HepG2 (cell line): ENCODE results near the gene ADPRHL1. TPM values are rescaled to one million over a fixed set of nuclear protein-coding genes. Genes with fewer than 3 reads are reported as not detected.

Source experiments
- HNF4A ChIP-seq: sonication (generic); formaldehyde crosslinking; IDR thresholded peaks from 2 replicates; pipeline ENCODE4 v1.4.0; 2020; ENCODE audit warnings: missing genetic modification reagents
- PHF8 ChIP-seq: sonication (generic); formaldehyde crosslinking; IDR thresholded peaks from 2 replicates; pipeline ENCODE4 v1.5.0; 2020; ENCODE audit warnings: missing genetic modification reagents
- ZBTB40 ChIP-seq, 2 experiments: fragments of 450-650 bp in 1 of 2; sonication (generic) in 1 of 2; formaldehyde crosslinking in 1 of 2; IDR thresholded peaks; 2 replicates each; pipeline versions ENCODE4 v1.6.1 to v1.8.0; 2016 to 2022; ENCODE audit warnings: antibody characterized with exemption in 1 of 2, mild to moderate bottlenecking in 1 of 2, missing genetic modification reagents in 1 of 2
- ZFP36 ChIP-seq: fragments of 150-350 bp; IDR thresholded peaks from 2 replicates; pipeline ENCODE4 v1.6.1; 2018; ENCODE audit warnings: borderline replicate concordance, low read length, low read depth; ENCODE audit not compliant: partially characterized antibody
- ZNF362 ChIP-seq: sonication (generic); formaldehyde crosslinking; IDR thresholded peaks from 2 replicates; pipeline ENCODE4 v1.4.0; 2020; ENCODE audit warnings: missing genetic modification reagents, mild to moderate bottlenecking, borderline replicate concordance
- polyA plus RNA-seq, 8 experiments: library from polyadenylated mRNA; depleted of rRNA in 3 of 8; stranded (reverse) in 7 of 8; unstranded in 1 of 8; fragments of >200 nt; fragmentation: Illumina TruSeq in 4 of 8; extraction: Trizol in 4 of 8; gene quantifications; 2 replicates each; pipeline versions ENCODE4 v1.2.1 to v1.2.3, GENCODE V29; 2011 to 2016; ENCODE audit warnings: low read depth in 4 of 8, missing spikeins in 1 of 8, mixed read lengths in 1 of 8; ENCODE audit not compliant: insufficient read depth in 1 of 8
- total RNA-seq, 5 experiments: library from RNA; depleted of rRNA; stranded (reverse); fragments of >200 nt; fragmentation: Illumina TruSeq; extraction: Trizol; gene quantifications; 2 replicates each; pipeline ENCODE4 v1.2.3, GENCODE V29; 2016; ENCODE audit warnings: low read depth in 1 of 5

The ADPRHL1 gene
- total and polyA plus RNA-seq, 2 of the 13 experiments (the other 11 are each of a cell fraction or from before 2014, with no cell fraction given) = 0.34 to 0.40 TPM

- TF ChIP-seq ZFP36 = no peak
- no peak for TF ChIP-seq HNF4A (CRISPR knock-in tag)
- no peak for TF ChIP-seq PHF8 (CRISPR knock-in tag)
- TF ChIP-seq ZNF362 (CRISPR knock-in tag) = no peak
- no peak for TF ChIP-seq ZBTB40 (IDR thresholded peaks at IDR 0.05)
- TF ChIP-seq ZBTB40 (CRISPR knock-in tag; IDR thresholded peaks at IDR 0.05) = no peak
Measured at GRCh38 chr13:113443991-113444390, 9.3 kb downstream of the ADPRHL1 start (continued).
